Muscle of leg (tissue), 11 donors: ENCODE results near the gene GCHFR. TPM values are rescaled to one million over a fixed set of nuclear protein-coding genes. Genes with fewer than 3 reads are reported as not detected.

Experiments
- DNase-seq: peaks from one replicate; pipeline ENCODE4 v3.0.0; 2013
- H3K27ac ChIP-seq: one replicate; pipeline ENCODE4 v1.5.1; 2013; ENCODE audit warnings: mild to moderate bottlenecking, low read length, control low read depth
- H3K27me3 ChIP-seq: one replicate; pipeline ENCODE4 v1.6.1; 2013; ENCODE audit warnings: low read length; ENCODE audit not compliant: control insufficient read depth, insufficient read depth
- H3K36me3 ChIP-seq: one replicate; pipeline ENCODE4 v1.6.1; 2013; ENCODE audit warnings: low read length; ENCODE audit not compliant: control insufficient read depth, insufficient read depth
- H3K4me1 ChIP-seq: one replicate; pipeline ENCODE4 v1.6.1; 2013; ENCODE audit warnings: low read length; ENCODE audit not compliant: control insufficient read depth, insufficient read depth
- H3K4me3 ChIP-seq: one replicate; pipeline ENCODE4 v1.5.1; 2013; ENCODE audit warnings: low read length, control low read depth
- H3K9me3 ChIP-seq: replicated peaks from 2 replicates; pipeline ENCODE4 v1.6.1; 2013; ENCODE audit warnings: low read depth, low read length; ENCODE audit not compliant: control insufficient read depth
- WGBS: methylation state at CpG from one replicate; pipeline ENCODE4 v1.1.5; 2013; ENCODE audit warnings: missing lambda C conversion rate; ENCODE audit not compliant: insufficient coverage; 5-methylcytosine and 5-hydroxymethylcytosine counted together
- polyA plus RNA-seq, 8 donors: library from polyadenylated mRNA; unstranded; fragments of 120-200 nt; gene quantifications; one replicate each; pipeline versions ENCODE4 v1.2.1 to v1.2.3, GENCODE V29; 2013; ENCODE audit warnings: inconsistent platforms in 1 of 8, low replicate concordance in 1 of 8; ENCODE audit not compliant: insufficient read length in 8 of 8, insufficient read depth in 1 of 8
- total RNA-seq: library from RNA; stranded (reverse); fragments of 120-200 nt; gene quantifications from one replicate; pipeline ENCODE4 v1.2.4, GENCODE V29; 2013

The GCHFR gene
- total and polyA plus RNA-seq, 9 donors, result 3.8 to 14.1 (median 5.9) TPM

GRCh38 chr15:40775007-40775406 lies 11.1 kb downstream of the GCHFR start:
- WGBS, result 93% methylated on average over 6 of the region's 10 CpGs
- Histone ChIP-seq H3K27me3 (no peaks in the 10 kb centered on the region), H3K9me3 (no peaks in the 10 kb centered on the region), H3K27ac (no peak overlapping the region), H3K36me3 (peaks cover 68% of the 10 kb centered on the region), H3K4me1 (peaks cover 12% of the 10 kb centered on the region), H3K4me3 (no peak overlapping the region)
- no peak for DNase-seq

- peaks cover 2% of the 10 kb centered on the region for H3K4me1 ChIP-seq
- no peaks in the 10 kb centered on the region for H3K9me3 ChIP-seq
- H3K27me3 ChIP-seq, result no peaks in the 10 kb centered on the region
- DNase-seq, result no peak
- H3K4me3 ChIP-seq, result no peak overlapping the region
- WGBS, result 96% methylated on average over 12 of the region's 14 CpGs
- no peak overlapping the region for H3K27ac ChIP-seq
- H3K36me3 ChIP-seq, result peaks cover 69% of the 10 kb centered on the region
Observed at GRCh38 chr15:40775740-40776536, 12.1 kb downstream of the GCHFR start.

DNA sequence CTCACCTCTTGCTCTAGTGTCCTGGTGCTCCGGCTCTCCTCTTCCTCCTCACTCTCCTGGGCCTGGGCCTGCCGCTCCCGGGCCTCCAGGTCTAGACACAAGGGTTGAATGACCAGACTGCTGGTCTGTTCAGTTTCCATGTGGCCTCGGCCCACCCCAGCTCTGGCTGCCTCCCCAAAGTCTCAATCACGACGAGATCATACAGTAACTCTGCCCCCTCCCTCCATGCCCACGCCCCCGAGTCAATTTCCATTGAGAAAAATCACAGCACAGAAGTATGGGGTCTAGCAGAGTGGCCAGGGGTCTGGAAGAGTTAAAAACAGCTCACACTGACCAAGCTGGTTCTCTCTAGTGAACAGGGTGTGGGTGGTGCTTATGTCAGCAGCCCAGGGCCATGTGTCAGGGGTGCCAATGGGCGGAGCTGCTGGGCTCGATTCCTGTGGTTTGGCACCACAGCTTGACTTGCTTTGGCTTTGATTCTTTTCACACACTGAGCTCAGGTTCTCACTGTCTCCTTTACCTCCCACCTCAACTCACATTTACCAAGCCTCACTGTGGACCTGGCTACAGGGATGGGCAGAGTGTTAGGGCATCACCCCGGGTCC lies 12.8 kb downstream of the GCHFR start:
- H3K27me3 ChIP-seq, result no peaks in the 10 kb centered on the region
- WGBS, result 99% methylated on average over 7 of the region's 11 CpGs
- no peak overlapping the region for H3K27ac ChIP-seq
- no peak overlapping the region for H3K4me3 ChIP-seq
- H3K4me1 ChIP-seq, result no peaks in the 10 kb centered on the region
- H3K9me3 ChIP-seq, result no peaks in the 10 kb centered on the region
- H3K36me3 ChIP-seq, result peaks cover 69% of the 10 kb centered on the region
- DNase-seq, result no peak

- no peak for DNase-seq
- 64% methylated on average over 4 of the region's 8 CpGs for WGBS
- no peak overlapping the region for H3K27ac ChIP-seq
- H3K9me3 ChIP-seq, result no peaks in the 10 kb centered on the region
- no peaks in the 10 kb centered on the region for H3K4me1 ChIP-seq
- H3K4me3 ChIP-seq, result no peak overlapping the region
- H3K36me3 ChIP-seq, result peaks cover 26% of the 10 kb centered on the region
- no peaks in the 10 kb centered on the region for H3K27me3 ChIP-seq
Observed at GRCh38 chr15:40782609-40783227, 18.9 kb downstream of the GCHFR start.

DNA sequence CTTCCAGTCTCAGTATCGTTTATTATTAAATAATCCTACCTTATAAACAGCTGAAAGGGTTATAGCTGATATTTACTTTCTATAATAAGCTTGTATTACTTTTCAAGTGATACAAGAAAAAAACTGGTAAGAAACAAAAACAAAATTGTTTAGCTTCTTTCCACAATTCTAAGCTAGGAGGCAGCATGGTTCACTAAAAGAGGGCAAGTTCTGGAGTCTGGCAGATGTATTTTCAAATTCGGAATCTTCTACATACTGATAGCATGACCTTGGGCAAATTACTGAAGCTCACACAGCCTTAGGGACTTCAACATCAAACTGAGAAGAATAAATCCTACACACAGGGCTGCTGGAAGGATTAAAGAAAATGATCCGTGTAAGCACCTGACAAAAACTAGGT lies 21.3 kb downstream of the GCHFR start:
- WGBS, result 100% methylated on average over 1 of the region's 3 CpGs
- Histone ChIP-seq H3K36me3 (peaks cover 5% of the 10 kb centered on the region), H3K27ac (no peak overlapping the region)

DNA sequence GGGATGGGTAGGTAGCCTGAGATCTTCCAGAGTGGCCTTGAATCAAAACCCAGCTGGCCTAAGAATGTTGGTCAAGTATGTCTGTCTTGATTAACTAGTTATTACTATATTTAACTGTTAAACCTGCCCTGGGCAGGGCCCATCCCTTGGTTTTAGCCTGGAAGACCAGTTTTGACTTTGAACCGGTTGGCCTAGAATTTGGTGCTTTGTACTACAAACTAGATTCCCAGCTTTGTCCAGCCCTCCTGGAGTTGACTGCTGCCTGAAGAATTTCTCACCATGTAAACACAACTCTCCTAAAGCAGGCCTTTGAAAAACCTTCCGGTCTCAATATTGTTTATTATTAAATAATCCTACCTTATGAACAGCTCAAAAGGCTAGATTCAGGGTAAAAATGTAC lies 21.9 kb downstream of the GCHFR start:
- Histone ChIP-seq H3K27ac (no peak overlapping the region), H3K4me1 (peaks cover 2% of the 10 kb centered on the region), H3K4me3 (no peak overlapping the region), H3K27me3 (no peaks in the 10 kb centered on the region), H3K9me3 (no peaks in the 10 kb centered on the region), H3K36me3 (peaks cover 8% of the 10 kb centered on the region)
- DNase-seq, result no peak
- 86% methylated on average over 1 of the region's 2 CpGs for WGBS

More for the DNA sequence above, 21.3 kb downstream of the GCHFR start:
- no peak overlapping the region for H3K4me3 ChIP-seq
- peaks cover 2% of the 10 kb centered on the region for H3K4me1 ChIP-seq
- no peak for DNase-seq
- H3K9me3 ChIP-seq, result no peaks in the 10 kb centered on the region
- no peaks in the 10 kb centered on the region for H3K27me3 ChIP-seq

GRCh38 chr15:40787344-40787841 lies 23.5 kb downstream of the GCHFR start:
- DNase-seq, result no peak
- Histone ChIP-seq H3K27ac (no peak overlapping the region), H3K27me3 (no peaks in the 10 kb centered on the region), H3K4me3 (no peak overlapping the region), H3K9me3 (no peaks in the 10 kb centered on the region), H3K36me3 (peaks cover 12% of the 10 kb centered on the region), H3K4me1 (peaks cover 2% of the 10 kb centered on the region)
- WGBS, result no CpG with 5 or more reads among the region's 4 CpGs

DNA sequence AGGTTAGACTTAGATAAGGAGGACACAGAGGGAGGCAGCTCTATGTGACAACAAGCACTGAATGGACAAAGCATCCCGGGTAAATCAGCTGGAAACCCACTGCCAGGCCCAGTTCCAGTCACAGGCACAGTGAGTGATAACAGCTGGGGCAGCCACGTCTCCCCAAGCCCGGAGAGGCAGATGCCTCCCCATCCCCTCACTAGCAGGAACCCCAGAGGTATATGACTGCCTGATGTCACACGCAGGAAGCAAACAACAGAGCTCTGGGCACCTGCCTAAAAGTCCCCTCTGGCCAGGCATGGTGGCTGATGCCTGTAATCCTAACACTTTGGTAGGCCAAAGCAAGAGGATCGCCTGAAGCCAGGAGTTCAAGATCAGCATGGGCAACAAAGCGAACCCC lies 24.1 kb downstream of the GCHFR start:
- no peak overlapping the region for H3K27ac ChIP-seq
- no peaks in the 10 kb centered on the region for H3K27me3 ChIP-seq
- H3K9me3 ChIP-seq, result no peaks in the 10 kb centered on the region
- 79% methylated on average over 3 of the region's 6 CpGs for WGBS
- H3K36me3 ChIP-seq, result peaks cover 16% of the 10 kb centered on the region
- H3K4me3 ChIP-seq, result no peak overlapping the region
- DNase-seq, result no peak
- H3K4me1 ChIP-seq, result peaks cover 2% of the 10 kb centered on the region

DNA sequence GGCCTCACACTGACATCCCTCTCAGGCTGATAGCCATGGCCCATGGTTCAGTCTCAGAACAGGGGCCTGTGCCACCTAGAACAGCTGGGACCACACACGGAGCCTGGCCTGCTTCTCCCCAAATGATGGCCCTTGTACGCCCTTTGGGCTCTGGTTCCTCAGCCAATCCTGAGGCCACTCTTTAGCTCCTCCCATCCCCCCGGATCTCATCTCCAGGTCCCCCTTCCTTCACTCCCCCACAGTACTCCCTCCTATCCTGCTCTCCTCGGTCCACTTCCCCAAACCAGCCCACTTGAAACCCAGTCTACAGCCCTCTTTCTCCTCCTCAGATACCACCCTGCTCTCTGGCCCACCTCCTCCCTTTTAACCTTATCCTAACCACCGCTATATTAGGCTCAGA lies 25.3 kb downstream of the GCHFR start:
- Histone ChIP-seq H3K9me3 (no peaks in the 10 kb centered on the region), H3K27ac (no peak overlapping the region)

DNA sequence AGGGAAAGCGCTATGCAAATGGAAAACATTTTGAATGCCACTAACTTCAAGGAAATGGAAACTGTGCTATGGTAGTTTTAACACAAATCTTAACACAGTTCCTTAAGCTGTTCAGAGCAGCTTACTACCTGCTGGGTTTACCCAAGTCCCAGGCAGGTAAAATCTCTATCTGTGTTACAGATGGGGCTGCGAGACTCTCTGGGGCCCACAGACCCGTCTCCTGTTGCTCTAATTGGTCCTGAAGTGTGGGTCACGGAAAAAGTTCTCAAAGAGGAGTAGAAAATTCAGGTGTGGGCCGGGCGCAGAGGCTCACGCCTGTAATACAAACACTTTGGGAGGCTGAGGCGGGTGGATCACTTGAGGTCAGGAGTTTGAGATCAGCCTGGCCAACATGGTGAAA lies 26.1 kb downstream of the GCHFR start:
- 94% methylated on average over 7 of the region's 8 CpGs for WGBS
- H3K4me3 ChIP-seq, result no peak overlapping the region
- peaks cover 2% of the 10 kb centered on the region for H3K4me1 ChIP-seq
- H3K27ac ChIP-seq, result no peak overlapping the region
- peaks cover 18% of the 10 kb centered on the region for H3K36me3 ChIP-seq
- H3K9me3 ChIP-seq, result no peaks in the 10 kb centered on the region
- DNase-seq, result no peak
- H3K27me3 ChIP-seq, result no peaks in the 10 kb centered on the region

More for the DNA sequence above, 25.3 kb downstream of the GCHFR start:
- H3K27me3 ChIP-seq, result no peaks in the 10 kb centered on the region
- 62% methylated on average over 5 of the region's 5 CpGs for WGBS
- H3K36me3 ChIP-seq, result peaks cover 21% of the 10 kb centered on the region
- no peak overlapping the region for H3K4me3 ChIP-seq
- no peak for DNase-seq
- H3K4me1 ChIP-seq, result peaks cover 2% of the 10 kb centered on the region
